Prostate gland (tissue), 2 donors: Measurements from ENCODE around the gene TRMT1. TPM values are rescaled to one million over a fixed set of nuclear protein-coding genes. Genes with fewer than 3 reads are reported as not detected.

Experiments used
- DNase-seq: peaks from one replicate; pipeline ENCODE4 v3.0.0-alpha.2; 2019; ENCODE audit warnings: low spot score
- H3K27ac ChIP-seq, 2 donors: fragments of 200-600 bp; sonication (generic); 2 replicates each; pipeline ENCODE4 v1.5.1; 2017 to 2019
- H3K27me3 ChIP-seq: fragments of 200-600 bp; sonication (generic); replicated peaks from 2 replicates; pipeline ENCODE4 v1.5.1; 2019; ENCODE audit not compliant: insufficient read depth
- H3K36me3 ChIP-seq, 2 donors: fragments of 200-600 bp; sonication (generic); 1 replicate in 1 of 2; 2 replicates in 1 of 2; pipeline versions ENCODE4 v1.5.1 to v1.8.1; 2017 to 2019
- H3K4me1 ChIP-seq: fragments of 200-600 bp; sonication (generic); replicated peaks from 2 replicates; pipeline ENCODE4 v1.5.1; 2019
- H3K4me3 ChIP-seq, 2 donors: fragments of 200-600 bp; sonication (generic); 2 replicates each; pipeline ENCODE4 v1.5.1; 2017 to 2019
- H3K9me3 ChIP-seq: fragments of 200-600 bp; sonication (generic); 2 replicates; pipeline ENCODE4 v1.5.1; 2017
- POLR2A ChIP-seq: fragments of 450-650 bp; IDR thresholded peaks from one replicate; pipeline ENCODE4 v1.6.1; 2016; ENCODE audit warnings: antibody characterized with exemption, mild to moderate bottlenecking
- POLR2AphosphoS5 ChIP-seq: sonication (generic); formaldehyde crosslinking; IDR thresholded peaks from one replicate; pipeline ENCODE4 v1.6.1; 2017; ENCODE audit warnings: antibody characterized with exemption
- WGBS: methylation state at CpG from one replicate; pipeline ENCODE4 v1.1.5; 2018; 5-methylcytosine and 5-hydroxymethylcytosine counted together
- intact Hi-C: fragments of 100-400 bp; cut with DNase I; formaldehyde crosslinking; loops from one replicate; pipeline ENCODE4 v1.14.2; 2022
- total RNA-seq, 2 donors: library from RNA; depleted of rRNA; stranded (reverse); fragments of >200 nt; gene quantifications; one replicate each; pipeline ENCODE4 v1.1.0, GENCODE V29; 2016
- TF ChIP-seq, protein P1 (sequence below), 4 experiments: fragments of 200-600 bp in 2 of 4; fragments of 450-650 bp in 2 of 4; sonication (generic) in 2 of 4; IDR thresholded peaks; 1 replicate in 3 of 4; 2 replicates in 1 of 4; pipeline ENCODE4 v1.5.1; 2016 to 2019; ENCODE audit warnings: antibody characterized with exemption in 4 of 4, mild to moderate bottlenecking in 2 of 4, moderate library complexity in 2 of 4

Gene TRMT1
- total RNA-seq, 2 donors from 2014 or later, result 23.3 to 55.4 TPM

DNA sequence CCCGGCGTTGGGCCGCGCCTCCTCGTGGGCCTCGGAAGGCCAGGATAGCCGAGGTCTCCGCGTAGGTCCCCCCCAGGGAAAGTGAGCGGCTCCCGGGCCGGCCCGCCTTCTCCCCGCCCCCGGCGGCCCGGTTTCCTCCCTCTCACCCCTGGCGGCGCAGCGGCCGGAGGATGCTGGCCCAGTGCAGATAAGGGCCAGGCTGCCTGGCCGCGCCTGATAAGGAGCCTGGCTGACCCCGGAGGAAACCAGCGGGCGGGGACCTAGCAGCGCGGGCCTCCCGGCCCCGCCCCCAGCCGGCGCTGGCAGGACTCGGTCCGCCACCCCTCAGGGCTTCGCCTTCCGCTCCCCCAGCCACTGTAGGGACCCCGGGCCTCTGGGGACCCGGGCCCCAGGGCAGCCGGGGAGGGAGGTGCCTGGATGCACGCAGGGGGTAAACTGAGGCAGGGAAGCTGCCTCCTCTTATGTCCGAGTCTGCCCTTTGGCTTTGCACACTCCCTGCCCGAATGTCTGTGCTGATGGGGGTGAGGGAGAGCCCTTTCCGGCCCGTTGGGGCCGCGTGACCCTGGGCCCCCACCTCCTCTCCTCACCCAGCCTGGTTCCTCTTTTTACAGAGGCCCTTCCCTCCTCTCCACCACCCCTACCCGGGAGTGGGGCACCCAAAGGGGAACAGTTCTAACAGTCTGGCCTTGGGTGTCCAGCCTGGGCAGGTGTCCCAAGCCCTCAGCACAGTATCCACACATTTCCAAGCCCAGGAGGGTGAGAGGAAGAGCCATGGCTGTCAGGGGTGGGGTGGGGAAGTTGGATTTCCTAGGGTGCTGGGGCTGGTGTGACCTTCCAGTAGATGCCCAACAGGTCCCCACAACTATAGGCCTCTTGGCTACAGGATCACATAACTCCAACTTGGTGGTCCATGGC, 13.6 kb downstream of the TRMT1 start, which contains the start of gene LYL1:
TSS of gene LYL1 (minus strand) at position 193 of the 915 bp plus-strand sequence. CDS start 1,687 bp downstream, outside the sequence.
- peak; percentile 25 for TF ChIP-seq POLR2AphosphoS5
- TF ChIP-seq POLR2A, result no peak
- peak within 1 kb of the TSS; percentile 66 to 69 for H3K27ac ChIP-seq
- H3K36me3 ChIP-seq, result no peaks in the 10 kb centered on the region
- no peaks in the 10 kb centered on the region for H3K9me3 ChIP-seq
- peak within 1 kb of the TSS; percentile 14 to 24 for H3K4me3 ChIP-seq
- intact Hi-C loops, result no loop called here
- whole genome bisulfite sequencing, result 9% methylated on average over 38 of the region's 47 CpGs
- H3K27me3 ChIP-seq, result no peaks in the 10 kb centered on the region
- H3K4me1 ChIP-seq, result peaks cover 3% of the 10 kb centered on the region
- no peak for DNase-seq

DNA sequence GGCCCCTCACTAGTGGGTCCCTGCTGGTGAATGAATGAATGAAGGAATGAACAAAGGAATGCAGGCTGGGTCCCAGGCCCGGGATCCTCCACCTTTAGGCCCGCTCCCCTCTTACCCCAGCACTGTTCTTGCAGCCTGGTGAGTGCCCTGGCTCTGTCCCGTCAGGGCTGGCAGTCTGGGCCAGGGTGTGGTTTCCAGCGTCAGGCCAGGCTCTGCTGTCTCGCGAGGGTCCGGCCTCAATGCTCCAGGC, 14.2 kb downstream of the TRMT1 start:
- 10% methylated on average over 7 of the region's 7 CpGs for WGBS
- intact Hi-C loops, result no loop called here

DNA sequence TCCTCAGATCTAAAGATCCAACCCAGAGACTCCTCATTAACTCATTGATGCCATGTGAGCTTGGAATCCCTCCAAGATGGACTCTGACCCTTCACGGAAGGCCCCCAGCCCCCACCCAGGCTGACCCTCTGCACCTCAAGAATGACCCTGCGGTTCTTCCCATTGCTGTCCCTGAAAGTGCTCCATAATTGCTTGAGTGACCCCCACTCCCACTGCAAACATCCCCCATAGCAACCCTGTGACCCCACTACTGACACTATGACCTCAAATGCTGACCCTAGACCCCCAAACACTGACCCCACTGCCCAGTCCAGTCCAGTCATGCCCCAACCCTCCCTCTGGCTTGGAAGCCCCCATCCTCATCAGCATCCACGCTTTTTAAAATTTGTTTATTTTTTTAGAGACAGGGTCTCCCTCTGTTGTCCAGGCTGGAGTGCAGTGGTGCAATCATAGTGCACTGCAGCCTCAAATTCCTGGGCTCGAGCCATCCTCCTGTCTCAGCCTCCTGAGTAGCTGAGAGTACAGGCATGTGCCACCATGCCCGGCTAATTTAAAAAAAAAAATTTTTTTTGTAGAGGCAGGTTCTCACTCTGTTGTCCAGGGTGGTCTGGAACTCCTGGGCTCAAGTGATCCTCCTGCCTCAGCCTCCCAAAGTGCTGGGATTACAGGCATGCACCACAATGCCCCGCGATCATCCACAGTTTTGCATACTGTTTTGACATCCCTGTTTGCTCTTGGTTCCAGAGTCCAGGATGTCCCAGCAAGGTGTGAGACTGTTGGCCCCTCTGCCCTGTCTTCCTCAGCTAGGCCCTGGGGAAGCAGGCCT, 14.7 kb downstream of the TRMT1 start:
- DNase-seq, result no peak
- Histone ChIP-seq H3K4me3 (peak overlapping the region; percentile 14 to 24), H3K4me1 (peaks cover 9% of the 10 kb centered on the region), H3K9me3 (no peaks in the 10 kb centered on the region), H3K36me3 (no peaks in the 10 kb centered on the region), H3K27me3 (no peaks in the 10 kb centered on the region), H3K27ac (peak overlapping the region; percentile 66 to 69)
- TF ChIP-seq POLR2AphosphoS5 (no peak), POLR2A (no peak)
- TF ChIP-seq, protein P1, sequence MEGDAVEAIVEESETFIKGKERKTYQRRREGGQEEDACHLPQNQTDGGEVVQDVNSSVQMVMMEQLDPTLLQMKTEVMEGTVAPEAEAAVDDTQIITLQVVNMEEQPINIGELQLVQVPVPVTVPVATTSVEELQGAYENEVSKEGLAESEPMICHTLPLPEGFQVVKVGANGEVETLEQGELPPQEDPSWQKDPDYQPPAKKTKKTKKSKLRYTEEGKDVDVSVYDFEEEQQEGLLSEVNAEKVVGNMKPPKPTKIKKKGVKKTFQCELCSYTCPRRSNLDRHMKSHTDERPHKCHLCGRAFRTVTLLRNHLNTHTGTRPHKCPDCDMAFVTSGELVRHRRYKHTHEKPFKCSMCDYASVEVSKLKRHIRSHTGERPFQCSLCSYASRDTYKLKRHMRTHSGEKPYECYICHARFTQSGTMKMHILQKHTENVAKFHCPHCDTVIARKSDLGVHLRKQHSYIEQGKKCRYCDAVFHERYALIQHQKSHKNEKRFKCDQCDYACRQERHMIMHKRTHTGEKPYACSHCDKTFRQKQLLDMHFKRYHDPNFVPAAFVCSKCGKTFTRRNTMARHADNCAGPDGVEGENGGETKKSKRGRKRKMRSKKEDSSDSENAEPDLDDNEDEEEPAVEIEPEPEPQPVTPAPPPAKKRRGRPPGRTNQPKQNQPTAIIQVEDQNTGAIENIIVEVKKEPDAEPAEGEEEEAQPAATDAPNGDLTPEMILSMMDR (IDR thresholded peaks at IDR 0.05), result no peak
- intact Hi-C loops, result no loop called here
- 79% methylated on average over 7 of the region's 7 CpGs for WGBS

More for the DNA sequence above, 14.2 kb downstream of the TRMT1 start:
- H3K4me3 ChIP-seq, result peak overlapping the region; percentile 14 to 24
- H3K27ac ChIP-seq, result peak overlapping the region; percentile 66 to 69
- no peak for DNase-seq
- TF ChIP-seq POLR2AphosphoS5, result no peak
- H3K36me3 ChIP-seq, result no peaks in the 10 kb centered on the region
- H3K9me3 ChIP-seq, result no peaks in the 10 kb centered on the region
- H3K27me3 ChIP-seq, result no peaks in the 10 kb centered on the region
- H3K4me1 ChIP-seq, result peaks cover 9% of the 10 kb centered on the region

DNA sequence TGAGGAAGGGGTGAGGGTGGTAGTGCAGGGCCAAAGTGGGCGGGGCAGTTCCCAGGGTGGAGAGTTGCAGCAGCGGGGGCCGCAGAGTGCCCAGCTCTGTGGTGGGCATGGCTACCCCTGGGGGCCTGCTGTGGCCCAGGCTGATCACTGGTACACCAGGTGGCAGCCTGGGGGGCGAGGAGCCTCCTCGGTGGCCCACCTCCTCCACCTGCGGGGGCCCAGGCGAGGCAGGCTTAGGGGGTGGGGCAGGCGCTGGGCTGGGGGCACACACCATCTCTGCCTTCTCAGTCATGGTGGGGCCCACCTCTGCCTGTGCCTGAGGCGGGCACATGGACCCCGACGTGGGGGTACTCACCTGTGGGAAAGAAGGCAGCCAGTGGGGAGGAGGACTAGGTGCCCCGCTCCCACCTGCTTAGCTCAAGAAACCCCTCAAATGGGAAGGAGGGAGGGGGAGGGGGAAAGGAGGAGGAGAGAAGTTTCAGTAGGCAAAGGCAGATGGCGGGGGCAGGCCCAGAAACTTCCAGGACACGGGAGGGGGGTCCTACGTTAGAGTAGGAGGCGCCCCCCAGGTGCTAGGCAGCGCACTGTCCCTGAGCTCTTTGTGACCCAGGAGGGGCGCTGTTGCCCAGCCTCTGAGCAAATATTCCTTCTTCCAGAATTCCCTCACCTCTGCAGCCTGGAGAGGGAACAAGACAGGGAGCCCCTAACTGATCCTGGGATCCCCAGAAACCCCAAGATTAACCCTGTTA, 15.5 kb downstream of the TRMT1 start:
- H3K27me3 ChIP-seq, result no peaks in the 10 kb centered on the region
- no peaks in the 10 kb centered on the region for H3K9me3 ChIP-seq
- no peak for DNase-seq
- H3K4me3 ChIP-seq, result no peak overlapping the region
- intact Hi-C loops, result no loop called here
- peak overlapping the region in 1 of 2 donors; percentile 7 for H3K27ac ChIP-seq
- TF ChIP-seq POLR2AphosphoS5, result no peak
- WGBS, result 68% methylated on average over 18 of the region's 18 CpGs
- peaks cover 9% of the 10 kb centered on the region for H3K4me1 ChIP-seq
- H3K36me3 ChIP-seq, result no peaks in the 10 kb centered on the region

DNA sequence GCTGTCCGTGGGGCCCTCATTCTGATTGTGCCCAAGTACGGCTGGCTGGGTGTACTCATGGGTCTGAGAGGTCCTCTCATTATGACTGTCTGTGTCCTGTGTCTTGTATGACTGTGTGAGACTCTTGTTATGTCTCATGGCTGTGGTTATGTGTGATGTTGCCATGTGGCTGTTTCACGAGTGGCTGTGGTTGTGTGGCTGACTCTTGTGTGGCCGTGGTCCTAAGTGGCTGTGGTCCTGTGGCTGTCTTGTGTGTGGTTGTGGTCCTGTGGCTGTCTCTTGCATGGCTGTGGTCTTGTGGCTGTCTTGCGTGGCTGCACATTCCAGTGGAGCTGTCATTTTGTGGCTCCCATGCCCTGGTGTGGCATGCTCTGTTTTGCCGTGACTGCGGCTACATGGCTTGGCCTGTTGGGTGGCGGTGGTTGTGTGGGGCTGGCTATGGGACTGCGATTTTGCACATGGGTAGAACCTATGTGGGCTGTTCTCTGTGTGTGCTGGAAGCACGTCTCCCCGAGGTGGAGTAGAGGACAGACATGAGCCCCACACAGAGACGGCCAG, 16.4 kb downstream of the TRMT1 start:
- intact Hi-C loops, result no loop called here
- peaks cover 9% of the 10 kb centered on the region for H3K4me1 ChIP-seq
- no peak for DNase-seq
- TF ChIP-seq POLR2AphosphoS5 (no peak), POLR2A (no peak)
- TF ChIP-seq, protein P1 (IDR thresholded peaks at IDR 0.05), result no peak
- no peaks in the 10 kb centered on the region for H3K9me3 ChIP-seq
- H3K36me3 ChIP-seq, result peaks cover 3 to 4% of the 10 kb centered on the region in 2 donors
- WGBS, result 77% methylated on average over 12 of the region's 12 CpGs
- H3K4me3 ChIP-seq, result no peak overlapping the region
- H3K27ac ChIP-seq, result peak overlapping the region; percentile 84 to 88
- H3K27me3 ChIP-seq, result no peaks in the 10 kb centered on the region
